HG03095 (cell line): ENCODE results near the gene RFX7.

Source experiments
- ATAC-seq: cut with Tn5 transposase; IDR thresholded peaks from one replicate; pipeline ENCODE4 v1.9.1; 2021; ENCODE audit warnings: moderate library complexity; ENCODE audit not compliant: unreplicated experiment

RFX7 gene

DNA sequence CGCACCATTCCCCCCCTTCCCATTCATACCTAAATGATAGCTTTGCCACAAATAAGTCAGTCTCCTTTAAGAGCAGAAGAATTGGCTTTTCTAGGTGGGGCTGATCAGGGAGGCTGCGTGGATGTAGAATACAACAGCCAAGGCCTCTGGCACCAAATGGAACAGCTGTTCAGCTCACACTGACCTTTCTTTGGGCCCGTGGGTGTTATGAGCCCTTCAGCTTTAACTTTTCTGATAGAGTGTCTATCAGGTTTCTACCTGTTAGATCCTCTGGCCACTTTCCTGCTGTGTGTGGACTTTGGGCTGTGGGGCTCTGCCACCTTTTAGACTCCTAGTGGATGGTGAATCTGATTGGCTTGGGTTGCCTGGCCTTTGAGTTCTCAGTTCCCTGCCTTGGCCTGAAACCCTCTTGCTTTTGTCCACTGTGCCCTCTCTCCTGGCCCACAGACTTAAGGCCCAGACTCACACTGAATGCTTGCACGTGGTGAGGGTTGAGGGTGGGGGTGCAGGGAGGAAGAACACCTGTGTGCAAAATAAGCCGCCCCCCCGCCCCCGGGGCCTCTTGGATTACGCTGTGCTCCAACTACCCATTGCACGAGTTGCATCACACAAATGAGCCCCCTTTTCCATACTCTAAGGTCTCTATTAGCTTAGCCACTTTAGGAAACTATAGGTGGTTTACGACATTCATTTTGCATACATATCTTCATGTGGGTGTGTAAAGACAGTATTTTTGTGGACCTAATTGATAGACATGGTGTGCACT lies 1.3 kb upstream of the RFX7 start:
- no peak for ATAC-seq

- no peak for ATAC-seq
Measured at GRCh38 chr15:56244038-56244810, 545 bp upstream of the RFX7 start.

DNA sequence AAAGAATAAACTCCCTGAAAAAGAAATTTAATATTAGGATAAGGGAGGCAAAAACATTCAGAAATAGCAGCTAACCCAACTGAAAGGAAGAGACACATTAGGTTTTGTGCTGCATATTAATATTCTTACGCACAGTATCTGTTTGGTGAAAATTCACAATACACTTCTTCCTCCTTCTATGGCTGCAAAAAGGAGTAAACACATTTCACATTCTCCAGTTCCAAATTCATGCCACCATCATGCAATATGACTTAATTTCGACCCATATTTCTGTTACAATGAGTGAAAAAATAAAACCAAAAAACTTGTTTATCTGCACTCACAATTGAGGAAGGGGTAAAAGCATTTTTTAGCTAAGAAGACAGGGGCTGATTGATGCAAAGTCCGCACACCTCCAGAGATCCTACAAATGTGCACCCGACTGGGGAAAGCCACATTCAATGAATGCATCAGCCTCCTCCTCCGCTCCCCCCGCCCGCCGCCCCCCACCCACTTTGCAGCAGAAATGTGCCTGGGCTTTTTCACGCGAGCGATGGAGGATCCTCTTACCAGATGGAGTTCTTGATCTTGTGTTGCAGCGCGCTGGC lies 1.0 kb downstream of the RFX7 start:
- no peak for ATAC-seq

DNA sequence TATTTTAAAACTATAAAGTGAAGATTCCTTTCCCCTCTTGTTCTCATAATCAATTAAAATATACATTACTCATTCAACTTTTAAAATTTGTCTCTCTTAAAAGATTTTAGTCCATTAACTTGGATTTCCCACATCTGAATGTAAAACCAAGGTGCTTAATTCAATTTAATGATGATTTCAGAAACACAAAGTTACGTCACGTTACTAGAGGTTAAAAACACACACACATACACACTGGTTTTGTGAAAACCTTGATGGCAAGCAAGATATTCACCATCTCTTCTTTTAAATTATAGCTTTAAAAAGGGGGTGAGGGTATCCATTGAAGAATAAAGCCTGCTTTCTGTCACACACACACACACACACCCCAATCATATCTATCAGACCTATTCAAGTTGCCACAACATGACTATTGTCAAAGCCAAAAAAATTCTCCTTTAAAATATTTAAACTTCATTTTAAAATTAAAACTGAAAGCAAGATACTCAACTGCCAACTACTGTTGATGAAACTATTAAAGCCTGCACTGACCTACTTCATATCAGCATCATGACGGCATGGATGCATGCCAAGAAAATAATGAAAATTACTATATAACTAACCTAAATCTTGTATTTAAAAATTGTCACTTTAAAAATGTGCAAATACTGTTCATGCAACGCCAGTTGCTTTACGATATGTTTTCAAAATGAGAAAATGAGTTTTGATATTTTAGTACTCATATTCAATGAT lies 2.1 kb downstream of the RFX7 start:
- ATAC-seq: no peak

GRCh38 chr15:56240390-56240789 lies 3.3 kb downstream of the RFX7 start:
- no peak for ATAC-seq

- ATAC-seq: no peak
Measured at GRCh38 chr15:56236197-56236596, 7.5 kb downstream of the RFX7 start.

GRCh38 chr15:56234804-56235203 lies 8.9 kb downstream of the RFX7 start:
- ATAC-seq: no peak

DNA sequence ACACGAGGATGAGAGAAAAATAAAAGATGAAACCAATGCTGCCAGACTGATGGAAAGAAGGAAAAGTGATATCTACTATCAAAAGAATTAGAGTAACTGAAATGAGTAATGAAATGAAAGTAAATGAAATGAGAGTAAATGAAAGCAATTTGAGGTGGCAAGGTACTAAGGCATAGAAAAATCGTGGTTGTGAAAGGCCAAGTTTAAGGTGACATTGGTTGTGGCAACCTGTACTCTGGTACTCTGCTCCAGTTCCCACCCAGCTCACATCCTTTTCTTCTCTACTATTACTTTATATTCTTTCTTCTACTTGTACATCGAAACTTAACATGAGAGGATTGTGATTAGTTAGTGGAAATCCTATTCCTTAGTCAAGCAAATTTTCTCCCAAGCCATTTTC lies 10.1 kb downstream of the RFX7 start:
- ATAC-seq: no peak

GRCh38 chr15:56232058-56232457 lies 11.6 kb downstream of the RFX7 start:
- no peak for ATAC-seq

GRCh38 chr15:56228854-56229253 lies 14.8 kb downstream of the RFX7 start:
- no peak for ATAC-seq

- ATAC-seq: no peak
Measured at GRCh38 chr15:56228352-56228751, 15.3 kb downstream of the RFX7 start.

DNA sequence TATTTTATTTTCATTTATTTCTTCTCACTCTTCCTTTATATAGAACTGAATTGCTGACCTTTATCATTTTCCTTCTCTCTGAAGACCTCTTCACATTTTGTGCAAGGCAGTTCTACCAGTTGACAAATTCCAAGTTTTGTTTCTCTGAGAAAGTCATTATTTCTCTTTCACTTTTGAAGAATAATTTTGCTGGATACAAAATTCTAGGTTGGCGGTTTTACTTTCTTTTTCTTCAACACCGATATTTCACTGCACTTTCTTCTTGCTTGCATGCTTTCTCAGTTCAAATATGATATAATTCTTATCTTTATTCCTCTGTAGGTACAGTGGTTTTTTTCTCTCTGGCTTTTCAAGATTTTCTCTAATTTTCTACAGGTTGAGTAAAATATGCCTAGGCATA lies 15.9 kb downstream of the RFX7 start:
- ATAC-seq: no peak

GRCh38 chr15:56227306-56227705 lies 16.4 kb downstream of the RFX7 start:
- no peak for ATAC-seq

GRCh38 chr15:56225520-56225919 lies 18.2 kb downstream of the RFX7 start:
- no peak for ATAC-seq

DNA sequence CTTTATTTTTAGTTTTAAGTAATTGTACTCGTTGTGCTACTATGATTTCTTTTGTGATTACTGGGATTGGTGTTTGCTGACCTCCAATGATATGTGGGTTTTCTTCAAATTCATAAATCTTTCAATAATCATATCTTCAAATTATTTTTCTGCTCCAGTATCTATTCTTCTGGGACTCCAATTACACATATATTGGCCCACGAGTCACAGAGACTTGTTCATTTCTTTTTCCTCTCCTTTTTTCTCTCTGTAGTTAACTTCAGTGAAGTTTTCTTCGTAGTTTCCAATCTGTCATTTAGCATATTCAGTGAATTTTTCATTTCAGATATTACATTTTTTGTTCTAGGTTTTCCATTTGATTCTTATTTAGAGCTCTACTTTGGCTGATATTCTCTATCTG lies 21.4 kb downstream of the RFX7 start:
- ATAC-seq: no peak

DNA sequence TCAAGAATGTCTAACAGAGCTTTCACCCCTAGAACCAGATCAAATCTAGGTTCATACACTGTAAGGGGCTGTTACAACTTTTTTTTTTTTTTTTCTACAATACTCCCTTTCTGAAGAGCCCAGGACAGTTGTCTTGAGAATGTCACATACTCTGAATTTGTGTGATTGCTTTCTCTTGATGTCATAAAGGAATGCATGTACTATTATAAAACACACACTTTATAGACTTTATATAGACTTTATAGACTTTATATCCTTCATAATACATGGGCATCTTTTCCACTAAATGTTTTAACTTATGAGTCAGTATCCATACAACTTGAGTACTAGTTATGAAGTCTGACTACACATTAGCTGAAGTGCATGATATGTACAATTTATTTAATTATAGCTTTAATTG lies 26.3 kb downstream of the RFX7 start:
- ATAC-seq: no peak

- no peak for ATAC-seq
Measured at GRCh38 chr15:56215769-56216168, 27.9 kb downstream of the RFX7 start.

DNA sequence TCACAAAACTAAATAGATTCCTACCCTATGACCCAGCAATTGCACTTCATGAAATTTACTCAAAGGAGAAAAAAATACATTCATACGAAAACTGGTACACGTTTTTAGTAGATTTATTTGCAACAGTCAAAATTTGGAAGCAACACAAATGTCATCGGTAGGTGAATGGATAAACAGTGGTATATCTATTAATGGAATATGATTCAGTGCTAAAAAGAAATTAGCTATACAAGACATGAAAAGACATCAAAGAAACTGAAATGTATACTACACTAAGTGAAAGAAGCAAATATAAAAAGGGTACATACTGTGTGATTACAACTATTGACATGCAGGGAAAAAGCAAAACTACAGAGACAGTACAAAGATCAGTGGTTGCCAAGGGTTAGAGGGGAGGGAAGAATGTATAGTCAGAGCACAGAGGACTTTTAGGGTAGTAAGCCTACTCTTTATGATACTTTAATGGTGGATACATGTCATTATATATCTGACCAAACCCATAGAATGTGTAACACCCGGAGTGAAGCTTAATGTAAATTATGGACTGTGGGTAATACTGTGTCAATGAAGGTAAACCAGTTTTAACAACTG lies 31.6 kb downstream of the RFX7 start:
- ATAC-seq: no peak

DNA sequence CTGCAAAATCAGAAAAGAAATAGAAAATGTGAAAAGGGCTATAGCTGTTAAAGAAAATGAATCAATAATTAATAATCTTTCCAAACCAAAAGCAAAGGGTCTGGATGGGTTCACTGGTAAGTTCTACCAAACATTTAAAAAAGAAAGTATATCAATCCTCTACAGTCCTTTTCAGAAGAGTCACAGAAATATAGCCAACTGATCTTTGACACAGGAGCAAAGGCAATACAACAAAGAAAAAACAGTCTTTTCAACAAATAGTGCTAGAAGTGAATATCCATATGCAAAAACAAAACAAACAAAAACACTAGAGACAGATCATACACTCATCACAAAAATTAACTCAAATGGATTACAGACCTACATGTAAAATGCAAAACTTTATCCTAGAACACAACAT lies 32.6 kb downstream of the RFX7 start:
- no peak for ATAC-seq

DNA sequence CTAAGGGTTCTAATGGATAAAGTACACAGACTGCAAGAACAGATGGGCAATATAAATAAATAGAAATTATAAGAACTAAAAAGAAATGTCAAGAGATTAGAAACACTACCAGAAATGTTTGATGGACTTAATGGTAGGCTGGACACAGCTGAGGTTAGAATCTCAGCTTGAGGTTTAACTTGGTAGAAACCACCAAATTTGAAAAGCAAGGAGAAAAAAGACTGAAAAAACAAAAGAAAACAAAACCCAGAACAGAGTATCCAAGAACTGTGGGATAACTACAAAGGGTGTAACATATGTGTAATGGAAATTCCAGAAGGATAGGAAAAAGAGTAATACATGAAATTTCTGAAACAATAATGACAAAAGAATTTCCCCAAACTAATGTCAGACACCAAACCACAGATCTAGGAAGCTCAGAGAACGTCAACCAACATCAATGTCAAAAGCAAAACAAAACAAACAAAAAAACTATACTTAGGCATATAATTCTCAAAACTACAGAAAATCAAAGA lies 35.0 kb downstream of the RFX7 start:
- no peak for ATAC-seq

DNA sequence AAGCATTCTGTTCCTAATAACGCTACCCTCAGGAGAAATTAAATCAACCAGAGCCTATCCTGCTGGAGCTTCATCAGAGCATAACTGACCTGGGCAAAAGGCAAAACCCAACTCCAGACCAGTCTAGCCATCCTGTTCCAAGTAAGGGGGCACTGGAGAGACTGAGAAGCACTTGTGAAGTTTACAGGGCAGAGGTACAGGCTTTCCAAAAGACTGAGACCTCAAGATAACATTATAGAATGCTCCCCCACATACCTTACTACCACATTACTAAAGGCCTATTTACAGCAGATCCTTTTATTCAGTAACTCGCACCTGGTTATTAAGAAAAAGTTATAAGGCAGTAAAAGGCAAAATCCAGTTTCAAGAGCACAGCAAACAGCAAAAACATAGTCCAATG lies 35.5 kb downstream of the RFX7 start:
- no peak for ATAC-seq
